ENCODE measurements around the gene HOXA3.

HOXA3 gene

DNA sequence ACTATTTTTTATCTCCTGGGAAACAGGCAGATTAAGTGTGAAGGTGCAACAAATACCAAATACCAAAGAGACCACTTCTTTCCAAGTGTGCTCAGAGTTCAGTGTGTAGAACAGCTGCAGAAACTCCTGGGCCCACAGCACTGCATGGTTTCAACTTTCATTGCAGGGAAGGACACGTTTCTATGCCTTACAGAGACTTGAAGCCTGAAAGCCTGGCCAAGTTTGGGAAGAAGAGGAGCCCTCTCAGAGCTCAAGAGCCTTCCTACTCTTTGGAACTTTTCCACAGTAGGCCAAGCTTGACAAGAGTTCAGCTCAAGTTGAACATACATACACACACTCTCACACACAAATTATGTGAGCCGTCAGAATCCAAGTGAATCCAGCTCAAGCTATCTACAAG, 24.3 kb downstream of the HOXA3 start:
- no peak for TF ChIP-seq CTCF (IDR thresholded peaks at IDR 0.05; ENCODE audit: poor library complexity, severe bottlenecking)
- DNase-seq (ENCODE audit: low spot score) (no peak), ATAC-seq (ENCODE audit: low read depth) (no peak)
- Histone ChIP-seq H3K27ac (ENCODE audit: poor library complexity, severe bottlenecking) (no peak overlapping the region), H3K27me3 (ENCODE audit: insufficient read depth, poor library complexity, severe bottlenecking) (no peaks in the 10 kb centered on the region), H3K9me3 (ENCODE audit: severe bottlenecking) (no peaks in the 10 kb centered on the region), H3K4me1 (ENCODE audit: insufficient read depth, poor library complexity, severe bottlenecking) (peaks cover 4% of the 10 kb centered on the region), H3K4me3 (ENCODE audit: severe bottlenecking) (no peak overlapping the region), H3K36me3 (ENCODE audit: low read depth) (no peaks in the 10 kb centered on the region)

- H3K36me3 ChIP-seq (ENCODE audit: low read depth): no peaks in the 10 kb centered on the region
- DNase-seq (ENCODE audit: low spot score) (no peak), ATAC-seq (ENCODE audit: low read depth) (no peak)
- no peak overlapping the region for H3K4me3 ChIP-seq (ENCODE audit: severe bottlenecking)
- no peak for TF ChIP-seq CTCF (IDR thresholded peaks at IDR 0.05; ENCODE audit: poor library complexity, severe bottlenecking)
- peaks cover 4% of the 10 kb centered on the region for H3K4me1 ChIP-seq (ENCODE audit: insufficient read depth, poor library complexity, severe bottlenecking)
- H3K9me3 ChIP-seq (ENCODE audit: severe bottlenecking): no peaks in the 10 kb centered on the region
- H3K27ac ChIP-seq (ENCODE audit: poor library complexity, severe bottlenecking): no peak overlapping the region
- H3K27me3 ChIP-seq (ENCODE audit: insufficient read depth, poor library complexity, severe bottlenecking): no peaks in the 10 kb centered on the region
Measured at GRCh38 chr7:27126596-27127327, 25.6 kb downstream of the HOXA3 start.

DNA sequence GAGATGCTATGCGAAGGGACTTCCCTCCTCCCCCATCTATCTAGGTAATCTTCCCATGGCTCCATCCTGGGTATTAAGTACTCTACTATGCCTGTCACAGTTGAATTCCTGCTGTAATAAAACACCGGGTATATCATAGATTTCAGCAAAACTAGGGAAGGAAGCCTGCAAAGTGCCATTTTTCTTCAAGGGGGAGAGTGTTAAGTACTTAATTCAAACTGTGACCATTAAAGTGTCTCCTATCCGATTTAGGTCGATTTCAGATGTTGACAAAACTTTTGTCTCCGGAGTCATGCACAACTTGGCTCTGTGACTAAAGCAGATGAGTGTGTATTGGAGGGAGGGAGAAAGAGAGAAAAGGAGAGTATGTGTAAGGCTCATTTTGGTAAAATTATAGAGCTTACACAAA, 26.4 kb downstream of the HOXA3 start:
- no peak for DNase-seq (ENCODE audit: low spot score)
- Histone ChIP-seq H3K27me3 (ENCODE audit: insufficient read depth, poor library complexity, severe bottlenecking) (no peaks in the 10 kb centered on the region), H3K36me3 (ENCODE audit: low read depth) (no peaks in the 10 kb centered on the region)

DNA sequence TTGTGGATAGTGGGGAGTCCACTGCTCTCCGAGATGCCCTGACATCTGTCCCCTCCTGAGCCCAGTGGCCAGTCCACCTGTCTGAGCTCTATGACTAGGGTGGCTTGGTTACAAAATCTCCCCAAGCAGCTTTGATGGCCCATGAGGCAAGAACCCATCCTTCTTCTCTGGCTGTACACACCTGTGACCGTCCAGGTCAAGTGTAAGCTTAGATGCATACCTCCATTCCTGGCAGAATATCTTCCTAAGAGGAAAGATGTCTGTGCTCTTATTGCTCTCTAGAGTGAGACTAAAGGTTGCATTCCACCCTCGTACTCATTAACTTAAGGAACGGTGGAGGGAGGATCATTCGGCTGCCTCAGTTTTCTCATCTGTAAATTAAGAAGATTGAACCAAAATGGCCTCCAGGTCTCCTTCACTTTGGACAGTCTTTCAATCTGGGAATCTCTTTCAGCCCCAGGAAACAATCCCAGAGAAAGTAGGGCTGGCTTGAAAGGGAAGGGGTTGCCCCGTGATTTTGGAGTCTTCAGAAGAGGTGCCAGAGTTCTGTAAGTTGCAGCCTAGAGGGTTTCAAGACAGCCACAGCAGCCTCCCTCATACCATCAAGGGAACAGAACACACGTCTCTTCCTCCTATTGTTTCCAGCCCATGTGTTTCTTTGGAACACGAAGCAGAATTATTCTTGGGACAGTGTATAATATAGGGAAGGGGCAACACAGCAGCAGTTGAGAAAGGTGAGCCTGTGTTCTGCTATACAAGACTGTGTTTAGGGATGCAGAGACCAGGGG, 27.3 kb downstream of the HOXA3 start:
- Histone ChIP-seq H3K36me3 (ENCODE audit: low read depth) (no peaks in the 10 kb centered on the region), H3K27ac (ENCODE audit: poor library complexity, severe bottlenecking) (no peak overlapping the region), H3K4me3 (ENCODE audit: severe bottlenecking) (no peak overlapping the region), H3K9me3 (ENCODE audit: severe bottlenecking) (no peaks in the 10 kb centered on the region), H3K4me1 (ENCODE audit: insufficient read depth, poor library complexity, severe bottlenecking) (no peaks in the 10 kb centered on the region), H3K27me3 (ENCODE audit: insufficient read depth, poor library complexity, severe bottlenecking) (no peaks in the 10 kb centered on the region)
- ATAC-seq (ENCODE audit: low read depth): no peak
- no peak for DNase-seq (ENCODE audit: low spot score)
- TF ChIP-seq CTCF (IDR thresholded peaks at IDR 0.05; ENCODE audit: poor library complexity, severe bottlenecking): no peak

More for the DNA sequence above, 26.4 kb downstream of the HOXA3 start:
- no peaks in the 10 kb centered on the region for H3K9me3 ChIP-seq (ENCODE audit: severe bottlenecking)
- H3K4me3 ChIP-seq (ENCODE audit: severe bottlenecking): no peak overlapping the region
- TF ChIP-seq CTCF (IDR thresholded peaks at IDR 0.05; ENCODE audit: poor library complexity, severe bottlenecking): no peak
- no peaks in the 10 kb centered on the region for H3K4me1 ChIP-seq (ENCODE audit: insufficient read depth, poor library complexity, severe bottlenecking)
- H3K27ac ChIP-seq (ENCODE audit: poor library complexity, severe bottlenecking): no peak overlapping the region
- no peak for ATAC-seq (ENCODE audit: low read depth)

Data from RWPE2 (cell line).